GM18505 (cell line): Measurements from ENCODE around the gene PPARD.

Experiments
- ATAC-seq: cut with Tn5 transposase; IDR thresholded peaks from one replicate; pipeline ENCODE4 v1.9.1; 2021; ENCODE audit not compliant: unreplicated experiment
- POLR2A ChIP-seq: IDR thresholded peaks from 4 replicates; pipeline ENCODE4 v1.6.1; 2011; ENCODE audit warnings: borderline replicate concordance; ENCODE audit not compliant: insufficient read depth, insufficient read length; ENCODE audit errors: extremely low read depth

The PPARD gene

GRCh38 chr6:35354361-35355135, 12.2 kb downstream of the PPARD start:
- TF ChIP-seq POLR2A, result no peak
- ATAC-seq, result no peak

- TF ChIP-seq POLR2A, result no peak
- no peak for ATAC-seq
Observed at GRCh38 chr6:35356391-35356790, 14.0 kb downstream of the PPARD start.

GRCh38 chr6:35357677-35358076, 15.3 kb downstream of the PPARD start:
- ATAC-seq, result no peak
- TF ChIP-seq POLR2A, result no peak

- no peak for TF ChIP-seq POLR2A
- no peak for ATAC-seq
Observed at GRCh38 chr6:35358086-35358485, 15.7 kb downstream of the PPARD start.

GRCh38 chr6:35359346-35359743, 17.0 kb downstream of the PPARD start:
- TF ChIP-seq POLR2A, result no peak
- no peak for ATAC-seq

- no peak for TF ChIP-seq POLR2A
- ATAC-seq, result no peak
Observed at GRCh38 chr6:35359744-35360348, 17.5 kb downstream of the PPARD start.

GRCh38 chr6:35360349-35361138, 18.2 kb downstream of the PPARD start:
- TF ChIP-seq POLR2A, result no peak
- no peak for ATAC-seq

GRCh38 chr6:35362200-35362599, 19.8 kb downstream of the PPARD start:
- ATAC-seq, result no peak
- no peak for TF ChIP-seq POLR2A

GRCh38 chr6:35363293-35363750, 21.0 kb downstream of the PPARD start:
- ATAC-seq, result no peak

GRCh38 chr6:35365594-35366203, 23.3 kb downstream of the PPARD start:
- no peak for TF ChIP-seq POLR2A
- no peak for ATAC-seq

More at GRCh38 chr6:35363293-35363750, 21.0 kb downstream of the PPARD start:
- TF ChIP-seq POLR2A, result no peak

GRCh38 chr6:35366204-35366596, 23.8 kb downstream of the PPARD start:
- ATAC-seq, result no peak
- TF ChIP-seq POLR2A, result no peak

GRCh38 chr6:35367646-35368037, 25.3 kb downstream of the PPARD start:
- ATAC-seq, result no peak
- TF ChIP-seq POLR2A, result no peak
